ENCODE data around the gene DCST1. TPM values are rescaled to one million over a fixed set of nuclear protein-coding genes. Genes with fewer than 3 reads are reported as not detected.

The DCST1 gene
- total RNA-seq, 2 donors from 2014 or later, result 0.34 TPM; not detected in 1

GRCh38 chr1:155069551-155070157, 36.0 kb downstream of the DCST1 start:
- no peak for ATAC-seq
- no peak for DNase-seq (ENCODE audit: low spot score in 2 of 2)
- H3K27ac Mint-ChIP-seq, result no peak overlapping the region
- no peaks in the 10 kb centered on the region for H3K36me3 Mint-ChIP-seq
- H3K9me3 Mint-ChIP-seq, result no peaks in the 10 kb centered on the region

- H3K36me3 Mint-ChIP-seq, result no peaks in the 10 kb centered on the region
- no peaks in the 10 kb centered on the region for H3K9me3 Mint-ChIP-seq
- H3K27ac Mint-ChIP-seq, result no peak overlapping the region
- ATAC-seq, result no peak
- no peak for DNase-seq (ENCODE audit: low spot score in 2 of 2)
Observed at GRCh38 chr1:155070158-155070621, 36.6 kb downstream of the DCST1 start.

- peak in 1 of 2 donors; percentile 77 for DNase-seq (ENCODE audit: low spot score in 2 of 2)
- Mint-ChIP-seq H3K27ac (no peak overlapping the region), H3K9me3 (no peaks in the 10 kb centered on the region), H3K36me3 (no peaks in the 10 kb centered on the region)
- peak; percentile 82 to 97 for ATAC-seq
Observed at GRCh38 chr1:155070721-155071569, 37.3 kb downstream of the DCST1 start.

GRCh38 chr1:155071701-155072100, 38.1 kb downstream of the DCST1 start:
- H3K27ac Mint-ChIP-seq, result peak overlapping the region in 1 of 2 donors; percentile 75
- ATAC-seq (no peak), DNase-seq (ENCODE audit: low spot score in 2 of 2) (no peak)
- no peaks in the 10 kb centered on the region for H3K9me3 Mint-ChIP-seq
- H3K36me3 Mint-ChIP-seq, result no peaks in the 10 kb centered on the region

- no peak overlapping the region for H3K27ac Mint-ChIP-seq
- ATAC-seq (no peak), DNase-seq (ENCODE audit: low spot score in 2 of 2) (no peak)
- H3K9me3 Mint-ChIP-seq, result no peaks in the 10 kb centered on the region
- no peaks in the 10 kb centered on the region for H3K36me3 Mint-ChIP-seq
Observed at GRCh38 chr1:155072531-155073289, 39.1 kb downstream of the DCST1 start.

- Mint-ChIP-seq H3K27ac (no peak overlapping the region), H3K9me3 (no peaks in the 10 kb centered on the region), H3K36me3 (no peaks in the 10 kb centered on the region)
- peak in 1 of 2 donors; percentile 51 for ATAC-seq
- DNase-seq (ENCODE audit: low spot score in 2 of 2), result no peak
Observed at GRCh38 chr1:155073377-155074242, 40.0 kb downstream of the DCST1 start.

- no peak for DNase-seq (ENCODE audit: low spot score in 2 of 2)
- ATAC-seq, result no peak
- peak overlapping the region in 1 of 2 donors; percentile 12 for H3K27ac Mint-ChIP-seq
- H3K9me3 Mint-ChIP-seq, result no peaks in the 10 kb centered on the region
- H3K36me3 Mint-ChIP-seq, result peaks cover 0 to 6% of the 10 kb centered on the region in 2 donors
Observed at GRCh38 chr1:155075535-155075934, 41.9 kb downstream of the DCST1 start.

- no peak for DNase-seq (ENCODE audit: low spot score in 2 of 2)
- Mint-ChIP-seq H3K36me3 (peaks cover 3 to 6% of the 10 kb centered on the region in 2 donors), H3K9me3 (no peaks in the 10 kb centered on the region), H3K27ac (no peak overlapping the region)
- no peak for ATAC-seq
Observed at GRCh38 chr1:155076371-155076770, 42.7 kb downstream of the DCST1 start.

- Mint-ChIP-seq H3K27ac (no peak overlapping the region), H3K9me3 (no peaks in the 10 kb centered on the region), H3K36me3 (peaks cover 6% of the 10 kb centered on the region in 2 donors)
- DNase-seq (ENCODE audit: low spot score in 2 of 2) (no peak), ATAC-seq (no peak)
Observed at GRCh38 chr1:155077346-155077745, 43.7 kb downstream of the DCST1 start.

GRCh38 chr1:155077758-155078445, 44.3 kb downstream of the DCST1 start:
- no peak for ATAC-seq
- DNase-seq (ENCODE audit: low spot score in 2 of 2), result no peak
- H3K36me3 Mint-ChIP-seq, result peaks cover 6% of the 10 kb centered on the region in 2 donors
- no peak overlapping the region for H3K27ac Mint-ChIP-seq
- no peaks in the 10 kb centered on the region for H3K9me3 Mint-ChIP-seq

- peak; percentile 16 to 57 for ATAC-seq
- peaks cover 6% of the 10 kb centered on the region in 2 donors for H3K36me3 Mint-ChIP-seq
- H3K27ac Mint-ChIP-seq, result no peak within 1 kb of the TSS
- DNase-seq (ENCODE audit: low spot score in 2 of 2), result peak in 1 of 2 donors; percentile 80
- H3K9me3 Mint-ChIP-seq, result no peaks in the 10 kb centered on the region
Observed at GRCh38 chr1:155078469-155079209, 45.0 kb downstream of the DCST1 start, which contains the start of gene EFNA3. EFNA3 (plus strand) TSS chr1:155078837; CDS start chr1:155078942, 105 bp downstream.

GRCh38 chr1:155079210-155079486, 45.5 kb downstream of the DCST1 start:
- peaks cover 6% of the 10 kb centered on the region in 2 donors for H3K36me3 Mint-ChIP-seq
- H3K9me3 Mint-ChIP-seq, result no peaks in the 10 kb centered on the region
- peak in 1 of 2 donors; percentile 4 for ATAC-seq
- no peak for DNase-seq (ENCODE audit: low spot score in 2 of 2)
- no peak overlapping the region for H3K27ac Mint-ChIP-seq

- Mint-ChIP-seq H3K27ac (no peak overlapping the region), H3K36me3 (peaks cover 6% of the 10 kb centered on the region in 2 donors), H3K9me3 (no peaks in the 10 kb centered on the region)
- DNase-seq (ENCODE audit: low spot score in 2 of 2) (no peak), ATAC-seq (peak in 1 of 2 donors; percentile 3)
Observed at GRCh38 chr1:155079487-155080311, 46.1 kb downstream of the DCST1 start.

Measured in activated naive CD4-positive, alpha-beta T cell treated with anti-CD3 and anti-CD28 coated beads, Interleukin-2, amount 50 U/mL, for 72 hours (primary cell).